OCI-LY7 (cell line): ENCODE measurements around the gene SUV39H1.

Experiments
- CTCF ChIP-seq: fragments of 200-600 bp; sonication (generic); conservative IDR thresholded peaks from 2 replicates; pipeline ENCODE4 v1.5.1; 2014; ENCODE audit warnings: mild to moderate bottlenecking, antibody characterized with exemption, low read length, moderate library complexity, mixed read lengths
- EZH2phosphoT487 ChIP-seq: fragments of 200-600 bp; sonication (generic); IDR thresholded peaks from 2 replicates; pipeline ENCODE4 v1.6.1; 2018; ENCODE audit warnings: low read depth, borderline replicate concordance, mild to moderate bottlenecking, mixed run types, antibody characterized with exemption, low read length, moderate library complexity, mixed read lengths

- no peak for TF ChIP-seq EZH2phosphoT487
- TF ChIP-seq CTCF, result no peak
Measured at GRCh38 chrX:48677516-48677915, 19.0 kb upstream of the SUV39H1 start.
